ENCODE results near the gene TBPL1.

Gene TBPL1

GRCh38 chr6:134010400-134010799 is 57.4 kb downstream of the TBPL1 start:
- no peak for DNase-seq

- DNase-seq, result no peak
Observed at GRCh38 chr6:134010974-134011373, 58.0 kb downstream of the TBPL1 start.

GRCh38 chr6:134014588-134015137 is 61.6 kb downstream of the TBPL1 start:
- no peak for DNase-seq

- DNase-seq, result no peak
Observed at GRCh38 chr6:134015719-134016557, 62.9 kb downstream of the TBPL1 start.

GRCh38 chr6:134016558-134016814 is 63.5 kb downstream of the TBPL1 start:
- no peak for DNase-seq

- no peak for DNase-seq
Observed at GRCh38 chr6:134020071-134020470, 67.0 kb downstream of the TBPL1 start.

- DNase-seq, result no peak
Observed at GRCh38 chr6:134020543-134020942, 67.5 kb downstream of the TBPL1 start.

GRCh38 chr6:134020968-134021367 is 67.9 kb downstream of the TBPL1 start:
- DNase-seq, result no peak

GRCh38 chr6:134021396-134022122 is 68.5 kb downstream of the TBPL1 start:
- DNase-seq, result peak; percentile 28

- no peak for DNase-seq
Observed at GRCh38 chr6:134022650-134023049, 69.6 kb downstream of the TBPL1 start.

- no peak for DNase-seq
Observed at GRCh38 chr6:134026597-134026996, 73.6 kb downstream of the TBPL1 start.

- no peak for DNase-seq
Observed at GRCh38 chr6:134028438-134028837, 75.4 kb downstream of the TBPL1 start.

- no peak for DNase-seq
Observed at GRCh38 chr6:134029495-134030455, 76.8 kb downstream of the TBPL1 start.

GRCh38 chr6:134031696-134032255 is 78.8 kb downstream of the TBPL1 start:
- DNase-seq, result no peak

GRCh38 chr6:134034478-134034877 is 81.5 kb downstream of the TBPL1 start:
- no peak for DNase-seq

- peak; percentile 44 for DNase-seq
Observed at GRCh38 chr6:134034961-134035822, 82.2 kb downstream of the TBPL1 start.

GRCh38 chr6:134035823-134036296 is 82.8 kb downstream of the TBPL1 start:
- DNase-seq, result peak; percentile 49

GRCh38 chr6:134039116-134039515 is 86.1 kb downstream of the TBPL1 start:
- DNase-seq, result no peak

Data from suppressor macrophage treated with lipopolysaccharide for 4 hours (primary cell).